GM19328 (cell line): ENCODE results near the gene SF3B4.

Source experiments
- ATAC-seq: cut with Tn5 transposase; IDR thresholded peaks from one replicate; pipeline ENCODE4 v1.9.1; 2021; ENCODE audit warnings: mild to moderate bottlenecking, moderate library complexity; ENCODE audit not compliant: unreplicated experiment

Gene SF3B4

DNA sequence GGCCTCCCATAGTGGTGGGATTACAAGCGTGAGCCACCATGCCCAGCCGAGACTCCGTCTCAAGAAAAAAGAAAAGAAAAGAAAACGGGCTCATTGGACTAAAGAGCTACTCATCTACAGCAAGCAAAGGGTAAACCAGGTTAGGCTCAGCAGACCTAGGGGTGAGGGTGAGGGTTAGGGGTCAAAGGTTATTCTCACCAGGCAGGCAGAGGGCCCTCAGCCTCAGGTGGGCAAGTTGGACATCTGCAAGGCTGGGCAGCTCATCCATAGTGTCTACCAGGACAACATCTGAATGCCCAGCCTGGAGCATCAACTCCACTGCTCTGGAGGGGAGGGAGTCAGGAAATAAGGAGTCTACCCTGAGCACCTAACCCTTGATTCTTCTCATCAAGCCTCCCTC, 5.6 kb upstream of the SF3B4 start:
- no peak for ATAC-seq

GRCh38 chr1:149932474-149932873, 4.9 kb upstream of the SF3B4 start:
- ATAC-seq, result no peak

- no peak for ATAC-seq
Observed at GRCh38 chr1:149931212-149931790, 3.7 kb upstream of the SF3B4 start.

DNA sequence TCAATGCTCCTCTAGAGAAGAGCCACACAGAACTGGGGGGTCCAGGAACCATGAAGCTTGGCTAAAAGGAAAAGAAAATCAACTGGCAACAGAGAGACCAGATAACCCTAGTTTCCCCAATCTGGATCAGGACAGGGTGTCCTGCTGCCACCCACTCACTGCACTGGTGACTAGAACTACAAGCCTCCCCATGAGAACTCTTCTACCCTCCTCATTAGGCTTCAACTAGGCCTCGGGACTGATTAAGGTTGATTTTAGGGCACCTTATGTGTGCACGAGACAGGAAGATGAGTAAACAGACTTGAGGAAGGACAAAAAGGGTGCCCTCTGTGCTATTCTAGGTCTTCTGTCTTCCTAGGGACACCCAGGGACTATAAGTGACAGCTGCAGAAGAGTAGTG, 2.3 kb upstream of the SF3B4 start:
- ATAC-seq, result no peak

GRCh38 chr1:149928401-149928724, 760 bp upstream of the SF3B4 start:
- no peak for ATAC-seq

- ATAC-seq, result no peak
Observed at GRCh38 chr1:149927056-149927562, 494 bp downstream of the SF3B4 start.

DNA sequence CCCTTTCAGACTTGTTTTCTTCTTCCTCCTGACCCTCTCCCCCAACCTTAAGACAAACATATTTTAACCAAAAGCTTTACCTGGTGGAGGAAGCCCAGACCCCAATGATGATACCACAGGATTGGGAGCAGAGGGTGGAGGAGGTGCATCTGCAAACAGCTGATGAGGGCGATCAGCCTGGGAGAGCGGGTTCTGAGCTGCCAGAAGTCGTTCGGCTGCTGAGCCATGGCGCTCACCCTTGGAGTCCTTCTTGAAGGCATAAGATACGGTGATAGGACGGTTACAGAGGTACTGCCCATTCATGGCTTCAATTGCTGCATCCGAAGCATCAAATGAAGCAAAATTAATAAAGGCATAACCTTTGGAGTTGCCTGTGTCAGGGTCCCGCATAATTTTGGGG, 1.3 kb downstream of the SF3B4 start:
- ATAC-seq, result no peak

DNA sequence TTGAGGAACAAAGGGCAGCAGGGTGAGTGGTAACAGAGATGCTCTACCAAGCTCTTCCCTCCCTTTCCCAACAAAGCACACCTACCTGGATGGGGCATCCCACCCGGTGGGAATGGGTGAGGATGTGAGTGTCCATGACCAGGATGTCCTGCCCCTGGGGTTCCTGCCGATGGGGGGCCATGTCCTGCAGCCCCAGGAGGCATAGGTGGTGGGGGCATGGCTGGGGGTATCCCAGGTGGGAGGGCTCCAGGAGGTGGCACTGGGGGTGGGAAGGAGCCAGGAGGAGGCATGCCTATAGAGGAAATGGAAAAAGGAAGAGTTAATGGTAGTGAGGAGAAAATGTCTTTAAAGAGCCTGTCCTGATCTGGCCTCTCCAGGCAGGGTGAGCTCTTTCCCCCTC, 1.9 kb downstream of the SF3B4 start:
- ATAC-seq, result no peak

- ATAC-seq, result no peak
Observed at GRCh38 chr1:149925345-149925744, 2.3 kb downstream of the SF3B4 start.

DNA sequence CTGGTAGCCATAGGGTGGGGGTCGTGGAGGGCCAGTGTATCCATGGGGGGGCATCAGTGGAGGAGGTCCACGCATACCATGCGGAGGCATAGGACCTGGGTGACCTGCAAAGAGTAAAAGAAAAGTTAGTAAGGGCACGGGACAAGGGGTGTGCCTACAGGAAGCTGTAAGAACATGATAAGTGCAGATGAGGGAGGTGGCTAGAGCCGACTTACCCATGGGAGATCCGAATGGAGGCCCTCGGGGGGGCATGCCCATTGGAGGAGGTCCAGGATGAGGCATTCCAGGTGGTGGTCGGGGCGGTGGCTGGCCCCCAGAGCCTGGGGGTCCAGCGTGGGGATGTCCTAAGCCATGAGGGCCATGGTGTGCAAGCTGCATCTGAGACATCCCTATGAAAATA, 4.0 kb downstream of the SF3B4 start:
- ATAC-seq, result no peak

DNA sequence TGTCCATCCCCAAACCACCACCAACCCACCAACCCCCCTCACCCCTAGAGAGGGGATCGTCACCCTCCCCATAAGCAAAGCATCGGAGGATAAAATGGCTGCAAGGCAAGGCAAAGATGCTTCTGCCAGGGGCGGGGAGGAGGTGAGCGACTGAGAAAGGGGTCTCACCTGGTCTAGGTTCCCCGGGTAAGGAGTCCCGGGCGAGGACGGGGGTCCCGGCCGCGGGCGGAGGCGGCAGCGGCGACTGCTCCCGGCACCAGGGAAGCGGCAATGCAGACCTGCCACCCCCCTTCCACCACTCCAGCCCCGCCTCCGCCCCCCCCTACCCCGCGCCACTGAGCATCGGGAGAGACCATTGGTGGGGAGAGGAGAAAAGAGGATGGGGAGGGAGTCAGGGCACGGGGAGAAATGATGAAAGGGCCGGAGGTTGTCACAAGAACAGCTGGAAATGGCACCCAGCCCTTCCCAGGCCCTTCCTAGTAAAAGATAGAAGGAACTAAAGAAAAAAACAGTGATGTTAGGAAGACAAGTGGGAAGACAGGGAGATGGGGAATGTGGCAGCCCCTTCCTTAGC, 9.9 kb downstream of the SF3B4 start, which contains the start of gene SV2A:
SV2A (minus strand) TSS at position 274 of the 574 bp plus-strand sequence. CDS start 4,004 bp downstream, outside the sequence.
- ATAC-seq, result no peak

DNA sequence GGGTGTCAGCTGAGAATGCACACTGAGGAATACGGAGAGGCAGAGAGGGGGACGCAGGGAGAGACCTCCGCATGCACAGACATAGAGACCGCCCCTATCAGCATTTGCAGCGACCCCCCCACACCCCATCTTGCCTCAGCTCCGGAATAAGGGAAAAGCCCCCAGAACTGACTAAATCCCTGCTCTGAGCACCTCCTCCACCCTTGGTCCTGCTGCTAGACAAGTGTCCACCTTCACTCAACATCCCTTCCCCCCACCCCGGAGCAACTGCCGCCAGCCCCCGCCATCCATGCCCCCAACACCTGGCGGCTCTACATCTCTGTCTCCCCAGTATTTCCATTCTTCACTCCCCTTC, 10.7 kb downstream of the SF3B4 start:
- no peak for ATAC-seq

DNA sequence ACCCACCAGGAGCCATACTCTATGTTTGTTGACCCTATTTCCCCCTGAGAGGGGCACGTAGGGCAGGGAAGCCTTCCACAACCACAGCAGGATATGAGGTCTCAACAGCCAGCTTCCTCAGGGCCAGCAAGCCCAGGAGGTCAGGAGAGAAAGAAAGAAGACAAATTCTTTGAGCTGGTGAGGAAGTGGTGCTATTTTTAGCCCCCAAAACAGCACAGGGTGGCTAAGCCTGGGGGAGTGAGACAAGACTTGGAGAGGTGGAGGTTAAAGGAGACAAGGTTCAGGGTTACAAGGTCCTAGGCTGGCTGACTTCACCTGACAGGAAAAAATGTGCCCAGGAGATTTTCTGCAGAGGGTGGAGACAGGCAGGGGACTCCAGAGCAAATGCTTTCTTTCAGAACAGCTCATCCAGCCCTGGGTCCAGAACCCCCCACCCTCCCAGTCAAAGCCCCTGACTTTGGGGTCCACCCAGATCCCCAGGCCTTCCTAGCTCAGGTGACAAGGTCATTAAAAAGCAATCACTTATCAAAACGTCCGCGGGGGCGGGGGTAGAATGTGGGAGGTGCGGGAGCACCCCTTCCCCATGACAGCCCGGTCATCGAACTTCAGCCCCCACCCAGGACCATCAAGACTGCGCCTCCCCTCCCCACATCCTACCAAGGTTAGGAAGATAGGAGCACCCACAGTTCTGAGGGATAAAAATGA, 11.3 kb downstream of the SF3B4 start:
- ATAC-seq, result no peak

- ATAC-seq, result no peak
Observed at GRCh38 chr1:149915429-149916192, 12.0 kb downstream of the SF3B4 start.

DNA sequence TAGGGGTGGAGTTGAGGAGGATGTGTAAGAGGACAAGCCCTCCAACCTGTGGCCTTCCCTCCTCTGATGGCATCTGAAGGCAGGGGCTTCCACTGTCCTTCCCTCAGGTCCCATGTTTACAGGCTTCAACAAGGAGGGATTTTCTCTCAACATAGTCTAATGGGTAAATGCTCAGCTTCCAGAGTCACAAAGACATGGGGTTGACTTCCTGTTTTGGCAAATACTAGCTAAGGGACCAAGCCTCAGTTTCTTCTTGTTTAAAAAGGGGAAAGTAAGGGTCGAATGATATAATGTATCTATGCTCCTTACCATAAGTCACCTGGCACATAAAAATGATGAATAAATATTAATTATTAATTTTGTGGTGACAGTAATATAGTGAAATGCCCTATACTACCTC, 13.1 kb downstream of the SF3B4 start:
- no peak for ATAC-seq

DNA sequence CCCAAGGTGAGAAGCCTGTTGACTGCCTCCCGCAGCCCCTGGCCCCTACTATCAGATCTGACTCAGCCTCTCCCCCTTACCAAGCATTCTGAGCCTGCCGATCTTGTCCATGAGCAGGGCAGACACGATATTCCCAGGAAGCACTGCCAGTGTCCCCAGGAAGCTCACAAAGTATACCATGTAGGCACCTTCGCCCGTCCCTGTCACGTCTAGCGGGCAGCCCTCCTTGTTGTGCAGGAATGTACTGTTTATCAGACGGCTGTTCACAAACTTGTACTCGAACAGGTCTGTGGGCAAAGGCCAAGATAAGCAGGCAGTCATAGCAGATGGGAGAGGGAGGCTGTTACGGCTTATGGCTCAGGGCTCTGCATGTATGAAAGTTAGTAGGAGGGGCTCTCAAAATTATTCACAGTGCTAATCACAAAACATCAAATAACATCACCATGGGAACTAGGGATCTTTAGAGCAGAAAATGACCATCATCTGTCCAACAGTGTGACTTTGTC, 21.0 kb downstream of the SF3B4 start:
- no peak for ATAC-seq

GRCh38 chr1:149903836-149904491, 23.6 kb downstream of the SF3B4 start:
- no peak for ATAC-seq

- peak; percentile 96 for ATAC-seq
Observed at GRCh38 chr1:149899460-149900284, 27.9 kb downstream of the SF3B4 start, which contains the start of gene BOLA1. Gene BOLA1 (plus strand): TSS chr1:149899568. CDS start chr1:149900060, 492 bp downstream.

DNA sequence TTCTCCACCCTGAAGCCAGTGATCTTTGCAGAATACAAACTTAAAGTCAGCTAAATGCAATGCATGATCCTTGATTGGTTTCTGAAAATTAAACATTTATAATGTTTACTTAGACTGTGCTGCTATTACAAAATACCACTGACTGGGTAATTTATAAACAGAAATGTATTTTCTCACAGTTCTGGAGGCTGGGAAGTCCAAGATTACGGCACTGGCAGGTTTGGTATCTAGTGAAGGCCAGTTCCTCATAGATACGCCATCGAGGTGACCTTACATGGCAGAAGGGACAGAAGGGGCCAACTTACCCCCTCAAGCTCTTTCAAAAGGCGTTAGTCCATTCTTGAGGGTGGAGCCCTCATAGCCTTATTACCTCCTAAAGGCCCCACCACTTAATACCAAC, 31.0 kb downstream of the SF3B4 start:
- ATAC-seq, result no peak

DNA sequence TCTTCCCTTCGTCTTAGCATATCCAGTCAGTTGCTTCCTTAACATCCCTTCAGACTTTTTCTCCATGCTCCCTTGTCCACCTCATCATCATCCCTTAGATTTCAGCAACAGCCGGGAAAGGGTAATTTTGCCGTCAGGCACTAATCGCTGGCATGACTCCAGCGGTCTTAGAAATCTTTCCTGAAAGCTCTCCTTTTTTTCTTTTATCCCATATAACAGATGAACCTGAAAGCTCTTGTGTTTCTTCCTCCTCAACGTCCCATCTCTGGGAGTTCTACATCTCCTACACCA, 38.7 kb downstream of the SF3B4 start:
- ATAC-seq, result no peak
